Fibroblast of the aortic adventitia (primary cell): ENCODE data around the gene PI4K2A. TPM values are rescaled to one million over a fixed set of nuclear protein-coding genes. Genes with fewer than 3 reads are reported as not detected.

Experiments used
- DNase-seq: peaks from one replicate; pipeline ENCODE4 v3.0.0-alpha.2; 2010; ENCODE audit warnings: low read depth
- H3K4me3 ChIP-seq: 2 replicates; pipeline ENCODE4 v1.5.1; 2011; ENCODE audit warnings: low read depth, mild to moderate bottlenecking, control low read depth, low read length, moderate library complexity
- CTCF ChIP-seq: IDR thresholded peaks from 2 replicates; pipeline ENCODE4 v1.5.1; 2011; ENCODE audit warnings: mild to moderate bottlenecking, low read length, control low read depth, inconsistent platforms; ENCODE audit not compliant: insufficient read depth
- total RNA-seq: library from RNA; depleted of rRNA; stranded (reverse); fragments of >200 nt; gene quantifications from 2 replicates; pipeline ENCODE4 v1.2.3, GENCODE V29; 2012; ENCODE audit warnings: low replicate concordance

Gene PI4K2A
- total RNA-seq, 1 donor = 22.3 TPM

- TF ChIP-seq CTCF = peak; percentile 37
- peak; percentile 69 for DNase-seq
- no peak overlapping the region for H3K4me3 ChIP-seq
Observed at GRCh38 chr10:97612386-97612785, 28.1 kb upstream of the PI4K2A start.

- TF ChIP-seq CTCF = no peak
- DNase-seq = no peak
- H3K4me3 ChIP-seq = no peak overlapping the region
Observed at GRCh38 chr10:97618285-97618684, 22.2 kb upstream of the PI4K2A start.

- no peak for TF ChIP-seq CTCF
- no peak for DNase-seq
- H3K4me3 ChIP-seq = no peak overlapping the region
Observed at GRCh38 chr10:97618733-97619132, 21.7 kb upstream of the PI4K2A start.

GRCh38 chr10:97623277-97623676, 17.2 kb upstream of the PI4K2A start:
- H3K4me3 ChIP-seq = no peak overlapping the region
- no peak for DNase-seq
- TF ChIP-seq CTCF = no peak

GRCh38 chr10:97627731-97628130, 12.7 kb upstream of the PI4K2A start:
- no peak overlapping the region for H3K4me3 ChIP-seq
- TF ChIP-seq CTCF = no peak
- DNase-seq = no peak

- no peak for TF ChIP-seq CTCF
- H3K4me3 ChIP-seq = no peak overlapping the region
- no peak for DNase-seq
Observed at GRCh38 chr10:97628228-97628627, 12.2 kb upstream of the PI4K2A start.

- no peak for DNase-seq
- H3K4me3 ChIP-seq = no peak overlapping the region
- no peak for TF ChIP-seq CTCF
Observed at GRCh38 chr10:97629289-97629688, 11.2 kb upstream of the PI4K2A start.
